A673 (cell line): ENCODE measurements around the gene OSGEPL1. TPM values are rescaled to one million over a fixed set of nuclear protein-coding genes. Genes with fewer than 3 reads are reported as not detected.

Experiments
- BruUV-seq: library from RNA; stranded (reverse); fragments of 400-500 nt; replicated peaks from 2 replicates; lab custom pipeline; 2021; lab: Mats Ljungman, UMichigan
- CTCF ChIA-PET: fragments of 300-600 bp; sonication (Branson Sonifier 250); formaldehyde crosslinking; loops from one replicate; lab custom pipeline; 2022; ENCODE audit warnings: antibody characterized with exemption; lab: Charles Lee
- POLR2A ChIA-PET: fragments of 300-600 bp; sonication (Branson Sonifier 250); formaldehyde crosslinking; loops from one replicate; lab custom pipeline; 2022; ENCODE audit warnings: antibody characterized with exemption; ENCODE audit not compliant: low non-redundant PET; lab: Charles Lee
- DNase-seq: peaks from one replicate; pipeline ENCODE4 v3.0.0-alpha.2; 2015; ENCODE audit warnings: low spot score
- H3K27ac ChIP-seq: fragments of 200-600 bp; sonication (generic); 2 replicates; pipeline ENCODE4 v1.5.1; 2016; ENCODE audit warnings: mixed run types, low read depth, mild to moderate bottlenecking, mixed read lengths, antibody characterized with exemption, low read length; ENCODE audit not compliant: poor library complexity, severe bottlenecking
- H3K27me3 ChIP-seq: fragments of 200-600 bp; sonication (generic); replicated peaks from 2 replicates; pipeline ENCODE4 v1.6.1; 2017; ENCODE audit warnings: mixed run types, low read depth, mild to moderate bottlenecking, mixed read lengths, antibody characterized with exemption, low read length; ENCODE audit not compliant: insufficient read depth, poor library complexity
- H3K36me3 ChIP-seq: fragments of 200-600 bp; sonication (generic); 2 replicates; pipeline ENCODE4 v1.6.1; 2016; ENCODE audit warnings: mixed run types, mild to moderate bottlenecking, mixed read lengths, antibody characterized with exemption, low read length; ENCODE audit not compliant: insufficient read depth, poor library complexity, severe bottlenecking
- H3K4me1 ChIP-seq: fragments of 200-600 bp; sonication (generic); 2 replicates; pipeline ENCODE4 v1.6.1; 2017; ENCODE audit warnings: mixed run types, mild to moderate bottlenecking, mixed read lengths, antibody characterized with exemption, low read length; ENCODE audit not compliant: insufficient read depth, poor library complexity, severe bottlenecking
- H3K4me3 ChIP-seq: fragments of 200-600 bp; sonication (generic); 2 replicates; pipeline ENCODE4 v1.5.1; 2016; ENCODE audit warnings: low read depth, mixed run types, mild to moderate bottlenecking, mixed read lengths, low read length; ENCODE audit not compliant: poor library complexity, severe bottlenecking
- H3K9me3 ChIP-seq: fragments of 200-600 bp; sonication (generic); 2 replicates; pipeline ENCODE4 v1.6.1; 2016; ENCODE audit warnings: mixed run types, low read depth, mild to moderate bottlenecking, mixed read lengths, antibody characterized with exemption, low read length; ENCODE audit not compliant: poor library complexity, severe bottlenecking
- EZH2 ChIP-seq: fragments of 200-600 bp; sonication (generic); IDR thresholded peaks from 2 replicates; pipeline ENCODE4 v1.6.1; 2017; ENCODE audit warnings: borderline replicate concordance, low read depth, mild to moderate bottlenecking, mixed read lengths, antibody characterized with exemption, low read length; ENCODE audit not compliant: poor library complexity, severe bottlenecking
- intact Hi-C: fragments of 100-400 bp; cut with micrococcal nuclease; formaldehyde crosslinking; loops from one replicate; pipeline ENCODE4 v1.10.0; 2022; ENCODE audit not compliant: unreplicated experiment
- total RNA-seq: library from RNA; stranded (reverse); gene quantifications from 2 replicates; pipeline ENCODE4 v1.2.3, GENCODE V29; 2021
- TF ChIP-seq, protein P1 (sequence below): fragments of 300-800, 200-600 bp; sonication (generic); conservative IDR thresholded peaks from 2 replicates; pipeline ENCODE4 v1.5.1; 2017; ENCODE audit warnings: low read depth, mild to moderate bottlenecking, antibody characterized with exemption, low read length, moderate library complexity, mixed read lengths

Gene OSGEPL1
- total RNA-seq, 1 experiment from 2014 or later, result 13.7 TPM

DNA sequence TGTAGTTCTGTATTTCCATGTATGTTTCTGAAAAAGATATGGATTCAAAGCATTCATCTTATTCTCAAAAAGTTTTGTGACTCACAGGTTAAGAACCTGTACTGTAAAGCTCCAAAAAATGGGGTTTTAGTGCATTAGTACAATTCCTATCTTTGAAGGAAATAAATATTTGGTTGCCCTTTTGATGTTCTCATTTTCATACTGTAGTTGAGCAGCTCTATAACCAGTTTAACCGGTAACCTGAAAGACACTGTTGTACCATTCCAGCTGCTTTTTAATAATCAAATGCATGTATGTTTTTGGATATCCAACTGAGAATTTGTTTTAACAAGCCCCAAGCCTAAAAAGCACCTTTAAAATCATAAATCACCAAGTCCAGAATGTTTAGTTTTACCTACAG, 9.6 kb upstream of the OSGEPL1 start:
- BruUV-seq, result no TSS peak
- Histone ChIP-seq H3K27me3 (no peaks in the 10 kb centered on the region), H3K4me3 (no peak overlapping the region), H3K27ac (no peak overlapping the region), H3K36me3 (peaks cover 58% of the 10 kb centered on the region), H3K9me3 (no peaks in the 10 kb centered on the region), H3K4me1 (no peaks in the 10 kb centered on the region)
- DNase-seq, result no peak
- intact Hi-C loops, result no loop called here
- ChIA-PET CTCF (no interaction called here), POLR2A (no interaction called here)
- no peak for TF ChIP-seq EZH2
- TF ChIP-seq, protein P1, sequence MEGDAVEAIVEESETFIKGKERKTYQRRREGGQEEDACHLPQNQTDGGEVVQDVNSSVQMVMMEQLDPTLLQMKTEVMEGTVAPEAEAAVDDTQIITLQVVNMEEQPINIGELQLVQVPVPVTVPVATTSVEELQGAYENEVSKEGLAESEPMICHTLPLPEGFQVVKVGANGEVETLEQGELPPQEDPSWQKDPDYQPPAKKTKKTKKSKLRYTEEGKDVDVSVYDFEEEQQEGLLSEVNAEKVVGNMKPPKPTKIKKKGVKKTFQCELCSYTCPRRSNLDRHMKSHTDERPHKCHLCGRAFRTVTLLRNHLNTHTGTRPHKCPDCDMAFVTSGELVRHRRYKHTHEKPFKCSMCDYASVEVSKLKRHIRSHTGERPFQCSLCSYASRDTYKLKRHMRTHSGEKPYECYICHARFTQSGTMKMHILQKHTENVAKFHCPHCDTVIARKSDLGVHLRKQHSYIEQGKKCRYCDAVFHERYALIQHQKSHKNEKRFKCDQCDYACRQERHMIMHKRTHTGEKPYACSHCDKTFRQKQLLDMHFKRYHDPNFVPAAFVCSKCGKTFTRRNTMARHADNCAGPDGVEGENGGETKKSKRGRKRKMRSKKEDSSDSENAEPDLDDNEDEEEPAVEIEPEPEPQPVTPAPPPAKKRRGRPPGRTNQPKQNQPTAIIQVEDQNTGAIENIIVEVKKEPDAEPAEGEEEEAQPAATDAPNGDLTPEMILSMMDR, result no peak

DNA sequence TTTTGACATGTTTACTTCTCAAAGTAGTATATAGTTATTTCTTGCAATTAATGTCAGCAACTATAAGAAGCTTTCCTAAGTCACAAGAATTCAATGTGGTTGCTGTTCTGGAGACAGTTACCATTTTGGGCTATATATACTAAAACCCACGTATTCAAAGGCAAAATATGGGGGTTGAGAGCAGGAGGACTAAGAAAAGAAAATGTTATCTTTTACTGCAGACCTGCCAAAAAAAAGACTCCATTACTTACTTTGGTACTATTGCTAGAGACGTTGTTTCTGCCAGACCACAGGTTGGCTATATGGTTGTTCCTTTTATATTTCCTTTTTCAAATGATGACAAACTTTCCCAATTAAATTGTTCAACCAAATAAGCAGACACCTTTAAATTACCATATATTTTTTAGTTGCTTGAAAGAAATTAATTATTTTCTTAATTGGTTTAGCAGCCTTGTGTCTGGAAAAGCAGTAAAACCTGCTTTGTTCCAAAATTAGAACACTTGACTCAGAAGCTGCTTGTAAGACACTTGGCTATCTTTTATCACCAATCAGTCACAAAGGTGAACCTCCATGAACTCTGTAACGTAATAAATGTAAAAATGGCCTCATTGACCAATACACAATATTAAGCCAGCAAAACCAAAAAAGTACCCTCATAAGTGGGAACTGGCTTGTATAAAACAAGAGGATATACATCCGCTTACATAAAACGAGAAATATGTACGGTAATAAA, 8.2 kb upstream of the OSGEPL1 start:
- H3K27ac ChIP-seq, result no peak overlapping the region
- DNase-seq, result no peak
- BruUV-seq, result no TSS peak
- H3K4me1 ChIP-seq, result no peaks in the 10 kb centered on the region
- CTCF ChIA-PET, result no interaction called here
- no peak overlapping the region for H3K4me3 ChIP-seq
- no peaks in the 10 kb centered on the region for H3K27me3 ChIP-seq
- no peaks in the 10 kb centered on the region for H3K9me3 ChIP-seq
- TF ChIP-seq EZH2, result no peak
- TF ChIP-seq, protein P1, result no peak
- peaks cover 46% of the 10 kb centered on the region for H3K36me3 ChIP-seq
- intact Hi-C loops, result no loop called here
- POLR2A ChIA-PET, result no interaction called here

DNA sequence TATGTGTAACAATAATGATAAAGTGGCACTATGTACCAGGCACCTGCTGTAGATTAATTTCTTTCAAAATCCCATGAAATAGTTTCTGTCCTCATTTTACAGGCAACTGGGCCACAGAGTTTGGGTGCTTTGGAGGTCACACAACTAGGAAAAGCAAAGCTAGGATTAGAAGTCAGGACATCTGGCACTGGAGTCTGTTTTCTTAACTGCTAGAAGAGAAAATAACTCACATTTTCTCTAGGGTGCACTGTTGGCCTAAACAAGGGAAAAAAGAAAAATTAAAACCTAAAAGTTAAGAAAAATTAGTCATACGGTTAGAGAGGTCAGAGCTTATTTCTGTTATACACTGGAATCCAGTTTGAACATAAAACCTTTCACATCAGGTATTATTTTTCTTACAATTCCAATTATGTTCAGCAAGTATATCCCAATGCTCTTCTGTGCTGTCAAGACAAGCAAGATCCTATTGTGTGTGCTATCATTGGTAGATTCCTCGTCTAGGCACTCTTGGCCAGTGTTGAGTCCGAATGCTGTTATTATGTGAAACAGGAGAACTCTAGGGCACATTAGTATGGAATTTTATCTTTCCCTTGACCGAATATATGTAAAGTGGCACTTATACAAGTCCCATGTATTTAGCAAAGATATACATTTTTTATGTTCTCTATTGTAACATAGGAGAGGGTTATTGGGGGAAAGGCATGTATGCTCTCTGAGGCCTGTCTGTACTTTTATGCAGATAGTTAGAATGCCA, 1.5 kb upstream of the OSGEPL1 start:
- no peaks in the 10 kb centered on the region for H3K9me3 ChIP-seq
- no peak overlapping the region for H3K27ac ChIP-seq
- ChIA-PET POLR2A (no interaction called here), CTCF (no interaction called here)
- H3K4me1 ChIP-seq, result peaks cover 10% of the 10 kb centered on the region
- no peak for DNase-seq
- no peak overlapping the region for H3K4me3 ChIP-seq
- intact Hi-C loops, result loop anchor here (5.0 kb wide), 1 partner anchor 102 kb away; the partner anchor contains the start of gene ASNSD1
- TF ChIP-seq, protein P1, result no peak; the same call in 1 of the 2 replicates
- TF ChIP-seq EZH2, result no peak
- no TSS peak for BruUV-seq
- no peaks in the 10 kb centered on the region for H3K27me3 ChIP-seq
- no peaks in the 10 kb centered on the region for H3K36me3 ChIP-seq
